HepG2 (cell line): ENCODE measurements around the gene FAM9C. TPM values are rescaled to one million over a fixed set of nuclear protein-coding genes. Genes with fewer than 3 reads are reported as not detected.

ENCODE experiments used
- ATF6 ChIP-seq: sonication (generic); formaldehyde crosslinking; conservative IDR thresholded peaks from 2 replicates; pipeline ENCODE4 v1.4.0; 2020; ENCODE audit warnings: missing genetic modification reagents
- DMAP1 ChIP-seq: IDR thresholded peaks from 2 replicates; pipeline ENCODE4 v1.6.1; 2016
- GPBP1L1 ChIP-seq: sonication (generic); formaldehyde crosslinking; IDR thresholded peaks from 2 replicates; pipeline ENCODE4 v1.5.0; 2020; ENCODE audit warnings: mild to moderate bottlenecking, missing genetic modification reagents
- HMGXB3 ChIP-seq: sonication (generic); formaldehyde crosslinking; IDR thresholded peaks from 2 replicates; pipeline ENCODE4 v1.4.0; 2020; ENCODE audit warnings: missing genetic modification reagents, borderline replicate concordance
- PLSCR1 ChIP-seq: sonication (generic); formaldehyde crosslinking; IDR thresholded peaks from 2 replicates; pipeline ENCODE4 v1.5.0; 2020; ENCODE audit warnings: missing genetic modification reagents, mild to moderate bottlenecking, borderline replicate concordance
- ZNF672 ChIP-seq: sonication (generic); formaldehyde crosslinking; IDR thresholded peaks from 2 replicates; pipeline ENCODE4 v1.8.1; 2022; ENCODE audit warnings: missing genetic modification reagents
- ZNF674 ChIP-seq: sonication (generic); formaldehyde crosslinking; IDR thresholded peaks from 2 replicates; pipeline ENCODE4 v1.5.0; 2020; ENCODE audit warnings: low read depth, mild to moderate bottlenecking, missing genetic modification reagents
- polyA plus RNA-seq, 8 experiments: library from polyadenylated mRNA; depleted of rRNA in 3 of 8; stranded (reverse) in 7 of 8; unstranded in 1 of 8; fragments of >200 nt; fragmentation: Illumina TruSeq in 4 of 8; extraction: Trizol in 4 of 8; gene quantifications; 2 replicates each; pipeline versions ENCODE4 v1.2.1 to v1.2.3, GENCODE V29; 2011 to 2016; ENCODE audit warnings: low read depth in 4 of 8, missing spikeins in 1 of 8, mixed read lengths in 1 of 8; ENCODE audit not compliant: insufficient read depth in 1 of 8
- total RNA-seq, 5 experiments: library from RNA; depleted of rRNA; stranded (reverse); fragments of >200 nt; fragmentation: Illumina TruSeq; extraction: Trizol; gene quantifications; 2 replicates each; pipeline ENCODE4 v1.2.3, GENCODE V29; 2016; ENCODE audit warnings: low read depth in 1 of 5
- TF ChIP-seq, protein P1 (sequence below): sonication (generic); formaldehyde crosslinking; IDR thresholded peaks from 2 replicates; pipeline ENCODE4 v1.4.0; 2020; ENCODE audit warnings: mild to moderate bottlenecking, missing genetic modification reagents

FAM9C gene
- total and polyA plus RNA-seq, 2 of the 13 experiments (the other 11 are each of a cell fraction or from before 2014, with no cell fraction given): not detected

GRCh38 chrX:13001097-13001496 is 43.3 kb downstream of the FAM9C start (continued):
- TF ChIP-seq, protein P1, sequence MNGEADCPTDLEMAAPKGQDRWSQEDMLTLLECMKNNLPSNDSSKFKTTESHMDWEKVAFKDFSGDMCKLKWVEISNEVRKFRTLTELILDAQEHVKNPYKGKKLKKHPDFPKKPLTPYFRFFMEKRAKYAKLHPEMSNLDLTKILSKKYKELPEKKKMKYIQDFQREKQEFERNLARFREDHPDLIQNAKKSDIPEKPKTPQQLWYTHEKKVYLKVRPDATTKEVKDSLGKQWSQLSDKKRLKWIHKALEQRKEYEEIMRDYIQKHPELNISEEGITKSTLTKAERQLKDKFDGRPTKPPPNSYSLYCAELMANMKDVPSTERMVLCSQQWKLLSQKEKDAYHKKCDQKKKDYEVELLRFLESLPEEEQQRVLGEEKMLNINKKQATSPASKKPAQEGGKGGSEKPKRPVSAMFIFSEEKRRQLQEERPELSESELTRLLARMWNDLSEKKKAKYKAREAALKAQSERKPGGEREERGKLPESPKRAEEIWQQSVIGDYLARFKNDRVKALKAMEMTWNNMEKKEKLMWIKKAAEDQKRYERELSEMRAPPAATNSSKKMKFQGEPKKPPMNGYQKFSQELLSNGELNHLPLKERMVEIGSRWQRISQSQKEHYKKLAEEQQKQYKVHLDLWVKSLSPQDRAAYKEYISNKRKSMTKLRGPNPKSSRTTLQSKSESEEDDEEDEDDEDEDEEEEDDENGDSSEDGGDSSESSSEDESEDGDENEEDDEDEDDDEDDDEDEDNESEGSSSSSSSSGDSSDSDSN: no peak
- TF ChIP-seq HMGXB3 (CRISPR knock-in tag) (no peak), GPBP1L1 (CRISPR knock-in tag) (no peak), ZNF674 (CRISPR knock-in tag) (no peak), PLSCR1 (CRISPR knock-in tag) (no peak), DMAP1 (no peak), ATF6 (CRISPR knock-in tag) (no peak), ZNF672 (no peak)
